CD4-positive, alpha-beta memory T cell (primary cell): ENCODE measurements around the gene CUL9. TPM values are rescaled to one million over a fixed set of nuclear protein-coding genes. Genes with fewer than 3 reads are reported as not detected.

Source experiments
- CTCF ChIA-PET: fragments of 350-600 bp; sonication (Branson Sonifier 250); formaldehyde crosslinking; loops from one replicate; lab custom pipeline; 2021; ENCODE audit warnings: inconsistent platforms; ENCODE audit not compliant: partially characterized antibody; lab: Charles Lee
- POLR2A ChIA-PET: fragments of 350-600 bp; sonication (Branson Sonifier 250); formaldehyde crosslinking; loops from one replicate; lab custom pipeline; 2021; ENCODE audit not compliant: partially characterized antibody; lab: Charles Lee
- DNase-seq, 5 donors: peaks; one replicate each; pipeline versions ENCODE4 v3.0.0 to v3.0.0-alpha.2; 2020 to 2022; ENCODE audit warnings: mixed read lengths in 1 of 5
- H3K27ac ChIP-seq: one replicate; pipeline ENCODE4 v1.7.0; 2013; ENCODE audit warnings: low read depth, low read length
- H3K27me3 ChIP-seq: 2 replicates; pipeline ENCODE4 v1.7.0; 2013; ENCODE audit warnings: mild to moderate bottlenecking, low read length, moderate library complexity; ENCODE audit not compliant: insufficient read depth
- H3K36me3 ChIP-seq: 2 replicates; pipeline ENCODE4 v1.7.0; 2013; ENCODE audit warnings: mild to moderate bottlenecking, low read length, moderate library complexity; ENCODE audit not compliant: insufficient read depth
- H3K4me1 ChIP-seq: 2 replicates; pipeline ENCODE4 v1.7.0; 2013; ENCODE audit warnings: mild to moderate bottlenecking, low read length, moderate library complexity; ENCODE audit not compliant: insufficient read depth
- H3K4me3 ChIP-seq, 2 donors: one replicate each; pipeline ENCODE4 v1.7.0; 2013; ENCODE audit warnings: low read length in 2 of 2, mild to moderate bottlenecking in 1 of 2
- H3K9me3 ChIP-seq, 2 donors: one replicate each; pipeline ENCODE4 v1.7.0; 2013; ENCODE audit warnings: low read length in 2 of 2, control low read depth in 1 of 2; ENCODE audit not compliant: control insufficient read depth in 1 of 2
- H3K27ac Mint-ChIP-seq, 7 donors: one replicate each; pipeline ENCODE4 v1.8.0; 2020 to 2021; ENCODE audit warnings: mixed read lengths in 7 of 7, mild to moderate bottlenecking in 6 of 7, inconsistent platforms in 3 of 7, moderate library complexity in 3 of 7
- H3K27me3 Mint-ChIP-seq, 2 donors: one replicate each; pipeline ENCODE4 v1.8.0; 2020 to 2021; ENCODE audit warnings: mixed read lengths in 2 of 2
- H3K36me3 Mint-ChIP-seq, 2 donors: one replicate each; pipeline ENCODE4 v1.8.0; 2020 to 2021; ENCODE audit warnings: mixed read lengths in 2 of 2, inconsistent platforms in 1 of 2, mild to moderate bottlenecking in 1 of 2
- H3K4me1 Mint-ChIP-seq, 4 donors: one replicate each; pipeline ENCODE4 v1.8.0; 2020 to 2021; ENCODE audit warnings: mixed read lengths in 4 of 4, mild to moderate bottlenecking in 1 of 4
- H3K4me3 Mint-ChIP-seq, 8 donors: one replicate each; pipeline ENCODE4 v1.8.0; 2020 to 2021; ENCODE audit warnings: mixed read lengths in 8 of 8, mild to moderate bottlenecking in 7 of 8, moderate library complexity in 6 of 8, inconsistent platforms in 3 of 8
- H3K9me3 Mint-ChIP-seq, 8 donors: one replicate each; pipeline ENCODE4 v1.8.0; 2020 to 2021; ENCODE audit warnings: mixed read lengths in 8 of 8, mild to moderate bottlenecking in 5 of 8, inconsistent platforms in 3 of 8, moderate library complexity in 1 of 8
- intact Hi-C: fragments of 100-400 bp; cut with micrococcal nuclease; formaldehyde crosslinking; loops from one replicate; pipeline ENCODE4 v1.15.1; 2023
- polyA plus RNA-seq, 2 donors: library from polyadenylated mRNA; unstranded; fragments of 300-500 nt; fragmentation: Illumina TruSeq; gene quantifications; one replicate each; pipeline ENCODE4 v1.2.3, GENCODE V29; 2021
- total RNA-seq, 2 experiments: library from RNA; stranded (reverse); gene quantifications; one replicate each; pipeline ENCODE4 v1.2.3, GENCODE V29; 2021

The CUL9 gene
- total and polyA plus RNA-seq, 4 experiments from 2014 or later, result 8.3 to 95.2 (median 54.9) TPM

GRCh38 chr6:43185391-43185985 lies 3.5 kb downstream of the CUL9 start:
- peak overlapping the region; percentile 50 to 85 (median 74) for H3K27ac Mint-ChIP-seq
- H3K4me3 Mint-ChIP-seq, result peak overlapping the region in 7 of 8 donors; percentile 3 to 70 (median 46)
- Histone ChIP-seq H3K27ac (peak overlapping the region; percentile 18), H3K9me3 (no peaks in the 10 kb centered on the region), H3K27me3 (no peaks in the 10 kb centered on the region), H3K36me3 (peaks cover 24% of the 10 kb centered on the region), H3K4me3 (no peak overlapping the region), H3K4me1 (peaks cover 61% of the 10 kb centered on the region)
- no peaks in the 10 kb centered on the region for H3K9me3 Mint-ChIP-seq
- peaks cover 43 to 68% (median 56%) of the 10 kb centered on the region in 4 donors for H3K4me1 Mint-ChIP-seq
- DNase-seq, result peak in 4 of 5 donors; percentile 40 to 62 (median 49)
- CTCF ChIA-PET, result no interaction called here
- H3K27me3 Mint-ChIP-seq, result no peaks in the 10 kb centered on the region
- POLR2A ChIA-PET, result interaction anchor here (0.5 to 2.5 kb wide), 5 partner anchors 11 to 256 kb away, joined by 3 to 13 read pairs (median 4); partner anchors contain the start of genes CNPY3 and SRF
- H3K36me3 Mint-ChIP-seq, result peaks cover 25 to 52% of the 10 kb centered on the region in 2 donors
- intact Hi-C loops, result no loop called here

GRCh38 chr6:43186019-43186418 lies 4.0 kb downstream of the CUL9 start:
- H3K36me3 ChIP-seq, result peaks cover 24% of the 10 kb centered on the region
- no peak for DNase-seq
- Mint-ChIP-seq H3K4me3 (no peak overlapping the region), H3K27ac (peak overlapping the region in 3 of 7 donors; percentile 59 to 70 (median 64)), H3K4me1 (peaks cover 44 to 70% (median 55%) of the 10 kb centered on the region in 4 donors), H3K9me3 (no peaks in the 10 kb centered on the region), H3K27me3 (no peaks in the 10 kb centered on the region), H3K36me3 (peaks cover 26 to 55% of the 10 kb centered on the region in 2 donors)
- peaks cover 57% of the 10 kb centered on the region for H3K4me1 ChIP-seq
- ChIA-PET POLR2A (interaction anchor here (0.5 to 2.5 kb wide), 4 partner anchors 12 to 257 kb away, joined by 4 to 13 read pairs (median 8); partner anchors contain the start of genes CNPY3 and SRF), CTCF (no interaction called here)
- H3K27me3 ChIP-seq, result no peaks in the 10 kb centered on the region
- H3K4me3 ChIP-seq, result no peak overlapping the region
- H3K9me3 ChIP-seq, result no peaks in the 10 kb centered on the region
- intact Hi-C loops, result no loop called here
- no peak overlapping the region for H3K27ac ChIP-seq

- H3K27me3 ChIP-seq, result no peaks in the 10 kb centered on the region
- Mint-ChIP-seq H3K36me3 (peaks cover 28 to 52% of the 10 kb centered on the region in 2 donors), H3K4me1 (peaks cover 38 to 63% (median 49%) of the 10 kb centered on the region in 4 donors), H3K9me3 (no peaks in the 10 kb centered on the region), H3K27ac (peak overlapping the region in 4 of 7 donors; percentile 57 to 70 (median 62)), H3K27me3 (no peaks in the 10 kb centered on the region), H3K4me3 (no peak overlapping the region)
- ChIA-PET POLR2A (interaction anchor here (2.5 kb wide), 1 partner anchor 15 kb away, joined by 13 read pairs; the partner anchor contains the start of gene SRF), CTCF (no interaction called here)
- no peak for DNase-seq
- peaks cover 50% of the 10 kb centered on the region for H3K4me1 ChIP-seq
- intact Hi-C loops, result no loop called here
- H3K9me3 ChIP-seq, result no peaks in the 10 kb centered on the region
- no peak overlapping the region for H3K4me3 ChIP-seq
- no peak overlapping the region for H3K27ac ChIP-seq
- H3K36me3 ChIP-seq, result peaks cover 24% of the 10 kb centered on the region
These were observed 4.7 kb downstream of the CUL9 start for GRCh38 chr6:43186706-43187105.

GRCh38 chr6:43187821-43188220 lies 5.8 kb downstream of the CUL9 start:
- peaks cover 32 to 49% of the 10 kb centered on the region in 2 donors for H3K36me3 Mint-ChIP-seq
- peaks cover 44% of the 10 kb centered on the region for H3K4me1 ChIP-seq
- no peak overlapping the region for H3K27ac ChIP-seq
- H3K4me3 Mint-ChIP-seq, result no peak overlapping the region
- no peak for DNase-seq
- peaks cover 26% of the 10 kb centered on the region for H3K36me3 ChIP-seq
- ChIA-PET POLR2A (interaction anchor here (1.0 to 1.5 kb wide), 2 partner anchors 13 to 36 kb away, joined by 3 to 5 read pairs; no protein-coding TSS in a partner anchor), CTCF (no interaction called here)
- H3K4me3 ChIP-seq, result no peak overlapping the region
- no peaks in the 10 kb centered on the region for H3K9me3 ChIP-seq
- H3K4me1 Mint-ChIP-seq, result peaks cover 35 to 55% (median 42%) of the 10 kb centered on the region in 4 donors
- H3K27ac Mint-ChIP-seq, result peak overlapping the region in 3 of 7 donors; percentile 28 to 51 (median 31)
- H3K27me3 ChIP-seq, result no peaks in the 10 kb centered on the region
- no peaks in the 10 kb centered on the region for H3K9me3 Mint-ChIP-seq
- H3K27me3 Mint-ChIP-seq, result no peaks in the 10 kb centered on the region
- intact Hi-C loops, result no loop called here

- POLR2A ChIA-PET, result interaction anchor here (0.7 to 1.5 kb wide), 3 partner anchors 35 to 1393 kb away, joined by 3 to 5 read pairs (median 5); no protein-coding TSS in a partner anchor
- Histone ChIP-seq H3K9me3 (no peaks in the 10 kb centered on the region), H3K36me3 (peaks cover 31% of the 10 kb centered on the region), H3K27me3 (no peaks in the 10 kb centered on the region), H3K4me1 (peaks cover 38% of the 10 kb centered on the region), H3K27ac (no peak overlapping the region), H3K4me3 (no peak overlapping the region)
- Mint-ChIP-seq H3K4me1 (peaks cover 29 to 49% (median 36%) of the 10 kb centered on the region in 4 donors), H3K36me3 (peaks cover 38 to 52% of the 10 kb centered on the region in 2 donors), H3K4me3 (no peak overlapping the region), H3K9me3 (no peaks in the 10 kb centered on the region), H3K27ac (peak overlapping the region in 1 of 7 donors; percentile 24), H3K27me3 (no peaks in the 10 kb centered on the region)
- CTCF ChIA-PET, result no interaction called here
- intact Hi-C loops, result no loop called here
- DNase-seq, result no peak
These were observed 6.4 kb downstream of the CUL9 start for GRCh38 chr6:43188426-43188825.

- no peaks in the 10 kb centered on the region for H3K9me3 ChIP-seq
- peaks cover 31% of the 10 kb centered on the region for H3K36me3 ChIP-seq
- peak overlapping the region in 1 of 7 donors; percentile 72 for H3K27ac Mint-ChIP-seq
- peaks cover 50 to 58% of the 10 kb centered on the region in 2 donors for H3K36me3 Mint-ChIP-seq
- POLR2A ChIA-PET, result no interaction called here
- H3K4me1 Mint-ChIP-seq, result peaks cover 19 to 35% (median 24%) of the 10 kb centered on the region in 4 donors
- no peaks in the 10 kb centered on the region for H3K27me3 ChIP-seq
- H3K27ac ChIP-seq, result no peak overlapping the region
- H3K27me3 Mint-ChIP-seq, result no peaks in the 10 kb centered on the region
- no peak for DNase-seq
- CTCF ChIA-PET, result no interaction called here
- peaks cover 24% of the 10 kb centered on the region for H3K4me1 ChIP-seq
- H3K9me3 Mint-ChIP-seq, result no peaks in the 10 kb centered on the region
- no peak overlapping the region for H3K4me3 ChIP-seq
- no peak overlapping the region for H3K4me3 Mint-ChIP-seq
- intact Hi-C loops, result no loop called here
These were observed 7.8 kb downstream of the CUL9 start for GRCh38 chr6:43189776-43190304.

GRCh38 chr6:43192911-43193310 lies 10.9 kb downstream of the CUL9 start:
- H3K36me3 Mint-ChIP-seq, result peaks cover 51 to 62% of the 10 kb centered on the region in 2 donors
- peaks cover 29% of the 10 kb centered on the region for H3K36me3 ChIP-seq
- H3K27me3 ChIP-seq, result no peaks in the 10 kb centered on the region
- H3K9me3 ChIP-seq, result no peaks in the 10 kb centered on the region
- CTCF ChIA-PET, result interaction anchor here (1.0 kb wide), 1 partner anchor 36 kb away, joined by 3 read pairs; no protein-coding TSS in a partner anchor
- POLR2A ChIA-PET, result no interaction called here
- H3K9me3 Mint-ChIP-seq, result no peaks in the 10 kb centered on the region
- DNase-seq, result no peak
- H3K27ac ChIP-seq, result no peak overlapping the region
- peaks cover 4% of the 10 kb centered on the region for H3K4me1 ChIP-seq
- H3K4me1 Mint-ChIP-seq, result peaks cover 5 to 17% (median 9%) of the 10 kb centered on the region in 4 donors
- H3K27ac Mint-ChIP-seq, result peak overlapping the region in 3 of 7 donors; percentile 57 to 78 (median 77)
- H3K4me3 ChIP-seq, result no peak overlapping the region
- no peaks in the 10 kb centered on the region for H3K27me3 Mint-ChIP-seq
- intact Hi-C loops, result no loop called here
- H3K4me3 Mint-ChIP-seq, result no peak overlapping the region
